Fibroblast of mammary gland (primary cell): ENCODE data around the gene KBTBD12.

Experiments
- DNase-seq: peaks from one replicate; pipeline ENCODE4 v3.0.0-alpha.2; 2010; ENCODE audit warnings: low read depth
- H3K4me3 ChIP-seq: 2 replicates; pipeline ENCODE4 v1.5.1; 2011; ENCODE audit warnings: low read depth, mild to moderate bottlenecking, low read length, moderate library complexity; ENCODE audit not compliant: control insufficient read depth
- CTCF ChIP-seq: conservative IDR thresholded peaks from 2 replicates; pipeline ENCODE4 v1.5.1; 2011; ENCODE audit warnings: low read depth, low read length, inconsistent platforms; ENCODE audit not compliant: control insufficient read depth, insufficient read depth

KBTBD12 gene

GRCh38 chr3:127914584-127914983 lies 448 bp upstream of the KBTBD12 start:
- DNase-seq: no peak
- no peak for TF ChIP-seq CTCF
- H3K4me3 ChIP-seq: peak overlapping the region; percentile 29

- no peak for TF ChIP-seq CTCF
- no peak for DNase-seq
- H3K4me3 ChIP-seq: no peak overlapping the region
Observed at GRCh38 chr3:127915937-127916493, 983 bp downstream of the KBTBD12 start.

GRCh38 chr3:127920738-127921137 lies 5.7 kb downstream of the KBTBD12 start:
- TF ChIP-seq CTCF: no peak
- no peak for DNase-seq
- no peak overlapping the region for H3K4me3 ChIP-seq

- no peak overlapping the region for H3K4me3 ChIP-seq
- no peak for TF ChIP-seq CTCF
- DNase-seq: no peak
Observed at GRCh38 chr3:127923611-127924010, 8.6 kb downstream of the KBTBD12 start.

- no peak for DNase-seq
- no peak for TF ChIP-seq CTCF
- no peak overlapping the region for H3K4me3 ChIP-seq
Observed at GRCh38 chr3:127925384-127925783, 10.4 kb downstream of the KBTBD12 start.

- no peak for DNase-seq
- no peak overlapping the region for H3K4me3 ChIP-seq
- TF ChIP-seq CTCF: no peak
Observed at GRCh38 chr3:127927829-127928604, 13.0 kb downstream of the KBTBD12 start.

GRCh38 chr3:127929818-127930413 lies 14.9 kb downstream of the KBTBD12 start:
- no peak for DNase-seq
- no peak overlapping the region for H3K4me3 ChIP-seq
- no peak for TF ChIP-seq CTCF
